Colon (tissue), 2 donors: ENCODE results near the gene RBM3.

Experiments used
- FAIRE-seq: peaks from 2 replicates; lab custom pipeline; 2012; peaks lifted over from hg19 to GRCh38; lab: Jason Lieb, UNC
- donor health status: control.
- donor health status: control.

The RBM3 gene

DNA sequence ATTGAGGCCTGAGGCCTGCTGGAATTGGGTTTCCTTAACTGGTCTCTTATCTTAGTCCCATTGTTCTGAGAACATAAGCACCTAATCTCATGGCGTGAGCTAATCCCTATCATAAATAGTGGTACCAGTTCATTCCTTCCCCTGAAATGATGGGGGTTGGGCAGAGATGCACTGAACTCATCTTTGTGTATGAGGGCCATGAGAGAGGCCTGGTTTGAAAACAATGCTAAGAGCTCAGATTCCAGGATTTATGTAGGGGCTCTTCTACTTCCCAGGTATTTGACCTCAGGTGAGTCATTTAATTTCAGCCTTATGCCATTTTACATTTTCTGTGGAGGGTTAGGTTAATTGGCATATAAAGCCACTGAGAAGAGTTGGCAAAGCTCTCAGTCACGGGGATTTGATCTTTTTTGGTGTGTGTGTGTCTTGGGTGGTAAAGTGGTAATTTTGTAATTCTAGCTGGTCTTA lies 4.4 kb downstream of the RBM3 start:
- no peak for FAIRE-seq

DNA sequence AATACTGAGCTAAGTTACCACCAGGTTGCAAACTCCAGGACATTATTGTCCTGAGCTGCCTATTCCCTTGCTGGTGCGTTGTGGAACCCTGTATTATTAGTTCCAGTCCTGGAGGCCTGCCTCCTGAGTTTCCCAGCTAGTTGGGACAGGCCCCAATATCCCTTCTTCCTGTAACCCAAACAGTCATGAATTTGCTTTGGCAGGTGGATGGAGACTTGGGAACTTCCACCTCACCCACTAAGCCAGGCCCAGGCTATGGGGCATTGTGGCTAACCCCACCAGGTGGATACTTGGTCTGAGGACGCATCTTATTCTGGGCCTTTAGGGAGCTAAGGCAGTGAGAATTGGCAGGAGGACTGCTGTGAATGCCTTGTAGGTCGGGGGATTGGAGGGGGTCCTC lies 5.0 kb downstream of the RBM3 start:
- FAIRE-seq, result no peak

DNA sequence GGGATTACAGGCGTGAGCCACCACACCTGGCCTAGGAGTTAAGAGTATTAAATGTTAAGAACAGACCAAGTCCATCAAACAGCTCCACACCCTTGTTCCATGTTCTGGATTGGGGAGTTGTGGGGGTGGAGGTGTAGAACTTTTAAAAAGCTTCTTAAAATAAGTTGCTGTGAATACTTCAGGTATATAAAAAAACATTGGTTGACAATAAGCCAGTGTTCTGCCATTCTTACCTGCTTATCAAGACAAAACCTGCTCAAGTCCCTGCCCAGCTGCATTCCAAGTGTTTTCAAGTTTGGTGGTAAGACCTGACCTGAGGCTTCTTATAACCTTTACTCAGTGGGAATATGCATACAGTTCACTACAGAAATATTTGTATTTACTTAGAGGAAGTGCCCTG lies 6.4 kb downstream of the RBM3 start:
- FAIRE-seq, result no peak

DNA sequence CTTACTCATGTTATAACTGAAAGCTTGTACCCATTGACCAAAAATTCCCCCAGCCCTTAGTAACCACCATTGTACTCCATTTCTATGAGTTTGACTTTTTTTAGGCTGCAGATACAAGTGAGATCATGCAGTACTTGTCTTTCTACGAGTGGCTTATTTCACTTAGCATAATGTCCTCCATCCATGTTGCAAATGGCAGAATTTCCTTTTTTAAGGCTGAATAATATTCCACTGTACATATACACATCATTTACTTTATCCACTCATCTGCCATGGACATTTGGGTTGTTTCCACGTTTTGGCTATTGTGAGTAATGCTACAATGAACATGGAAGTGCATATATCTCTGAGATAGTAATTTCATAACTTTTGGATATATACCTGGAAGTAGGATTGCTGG lies 10.4 kb downstream of the RBM3 start:
- FAIRE-seq, result no peak

DNA sequence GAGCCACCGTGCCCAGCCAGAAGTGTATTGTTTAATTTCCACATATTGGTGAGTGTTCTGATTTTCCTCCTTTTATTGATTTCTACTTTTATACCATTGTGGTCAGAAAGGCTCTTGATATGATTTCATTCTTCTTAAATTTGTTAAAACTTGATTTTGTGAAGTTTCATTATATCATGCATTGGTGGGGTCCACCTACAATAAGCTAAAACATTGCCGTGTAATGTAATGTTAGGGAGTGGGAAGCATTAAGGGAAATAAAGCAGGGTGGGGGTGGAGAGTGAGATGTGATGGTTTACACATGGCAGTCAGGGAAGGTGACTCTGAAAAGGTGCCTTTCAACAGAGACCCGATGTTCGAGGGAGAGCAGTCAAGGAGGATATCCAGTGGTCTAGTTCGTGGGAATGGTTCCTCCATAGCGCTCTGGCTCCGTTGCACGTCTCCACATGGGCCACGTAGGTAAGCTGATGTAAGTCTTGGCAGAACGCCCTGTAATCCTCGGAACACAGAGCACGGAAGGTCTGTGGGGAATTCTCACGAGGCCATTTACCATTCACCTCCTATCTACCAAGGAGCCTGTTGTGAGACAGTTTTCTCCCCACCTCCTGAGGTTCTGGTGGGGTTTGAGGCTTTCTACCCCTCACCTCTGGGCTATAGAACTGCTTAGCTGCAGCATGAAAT lies 15.3 kb downstream of the RBM3 start:
- no peak for FAIRE-seq

DNA sequence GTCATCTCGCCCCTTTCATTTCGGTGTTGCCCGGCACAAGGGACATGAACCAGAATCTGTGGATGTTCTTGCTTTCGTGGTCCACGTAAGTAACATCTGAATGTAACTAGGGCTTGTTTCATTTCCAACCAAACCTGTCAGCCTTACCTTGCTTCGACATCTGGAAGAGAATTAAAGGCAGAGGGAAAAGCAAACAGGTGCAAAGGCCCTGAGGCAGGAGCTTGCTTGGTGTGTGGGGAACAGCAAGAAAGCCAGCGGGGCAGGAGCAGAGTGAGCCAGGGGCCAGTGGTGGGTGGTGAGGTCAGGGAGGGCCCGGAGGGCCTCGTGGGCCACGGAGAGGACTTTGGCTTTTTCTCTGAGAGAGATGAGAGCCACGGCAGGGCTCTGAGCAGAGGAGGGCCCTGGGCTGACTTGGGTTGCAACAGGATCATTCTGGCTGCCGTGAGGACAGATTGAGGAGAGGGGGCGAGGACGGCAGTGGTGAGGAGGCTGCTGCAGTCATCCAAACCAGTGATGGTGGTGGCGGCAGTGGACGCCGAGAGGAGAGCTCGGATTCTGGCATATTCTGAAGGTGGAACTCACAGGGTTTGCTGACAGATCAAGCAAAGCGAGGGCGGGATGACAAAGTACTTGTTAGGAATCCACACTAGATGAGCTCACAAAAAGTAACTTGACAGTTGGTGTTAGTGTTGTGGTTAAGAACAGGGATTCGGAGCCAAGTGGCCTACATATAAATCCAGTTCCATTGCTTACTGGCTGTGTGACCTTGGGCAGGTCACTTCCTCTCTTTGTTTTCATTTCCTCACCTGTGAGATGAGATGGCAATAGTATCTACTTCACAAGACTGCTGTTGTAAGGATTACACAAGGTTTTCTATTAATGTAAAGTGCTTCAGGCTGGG lies 16.2 kb downstream of the RBM3 start:
- no peak for FAIRE-seq

DNA sequence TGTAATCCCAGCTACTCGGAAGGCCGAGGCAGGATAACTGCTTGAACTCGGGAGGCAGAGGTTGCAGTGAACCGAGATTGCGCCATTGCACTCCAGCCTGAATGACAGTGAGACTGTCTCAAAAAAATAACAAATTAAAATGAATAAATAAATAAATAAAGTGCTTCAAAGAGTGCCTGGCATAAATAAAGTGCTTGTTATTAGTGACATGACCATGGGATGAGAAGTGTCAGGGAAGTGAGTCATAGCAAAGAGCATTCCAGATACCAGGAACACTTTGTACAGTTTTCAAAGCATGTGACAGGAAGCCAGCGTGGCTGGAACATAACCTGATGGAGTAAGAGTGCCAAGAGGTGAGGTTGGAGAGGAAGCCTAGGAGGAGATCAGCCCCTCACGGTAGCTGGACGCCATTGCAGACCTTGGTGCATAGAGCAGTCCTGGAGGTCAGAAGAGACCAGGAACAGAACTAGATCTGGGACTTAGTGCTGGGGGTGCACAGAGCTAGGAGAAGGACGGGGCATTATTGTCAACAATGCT lies 17.0 kb downstream of the RBM3 start:
- FAIRE-seq, result no peak

DNA sequence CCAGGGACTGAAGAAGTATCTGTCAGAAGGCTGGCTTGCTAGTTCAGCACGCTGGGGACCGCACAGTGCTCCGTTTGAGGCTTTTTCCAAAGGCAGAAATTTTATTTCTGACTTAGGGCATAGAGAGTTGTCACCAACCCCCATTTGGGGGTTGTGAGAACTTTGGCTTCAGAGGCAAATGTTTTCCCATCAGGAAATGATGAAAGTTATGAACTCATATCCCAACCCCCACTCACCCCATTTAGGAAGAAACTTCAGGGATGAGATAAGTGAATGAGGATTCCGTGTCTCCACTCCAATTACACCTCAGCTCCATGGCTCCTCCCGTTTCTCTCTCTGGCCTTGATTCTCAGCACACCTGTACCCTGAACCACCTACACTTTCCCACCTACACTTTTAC lies 18.7 kb downstream of the RBM3 start:
- FAIRE-seq, result no peak

DNA sequence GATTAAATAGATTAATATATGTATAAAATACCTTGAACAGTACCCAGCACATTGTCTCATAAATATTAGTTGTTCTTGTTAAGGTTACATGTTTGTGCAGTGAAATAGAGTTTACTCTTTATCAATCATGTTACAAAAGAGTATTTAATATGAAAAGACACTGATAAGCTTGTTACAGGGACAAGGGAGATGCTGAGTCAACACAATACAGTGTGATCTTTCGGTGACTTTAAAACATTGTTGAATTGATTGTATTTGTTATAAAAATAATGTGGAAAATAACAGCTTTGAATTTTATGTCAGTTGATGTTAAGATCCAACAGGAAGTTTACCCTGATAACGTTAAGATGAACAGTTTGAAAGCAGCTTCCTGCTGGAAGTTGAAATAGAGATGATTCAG lies 21.6 kb downstream of the RBM3 start:
- FAIRE-seq, result no peak

DNA sequence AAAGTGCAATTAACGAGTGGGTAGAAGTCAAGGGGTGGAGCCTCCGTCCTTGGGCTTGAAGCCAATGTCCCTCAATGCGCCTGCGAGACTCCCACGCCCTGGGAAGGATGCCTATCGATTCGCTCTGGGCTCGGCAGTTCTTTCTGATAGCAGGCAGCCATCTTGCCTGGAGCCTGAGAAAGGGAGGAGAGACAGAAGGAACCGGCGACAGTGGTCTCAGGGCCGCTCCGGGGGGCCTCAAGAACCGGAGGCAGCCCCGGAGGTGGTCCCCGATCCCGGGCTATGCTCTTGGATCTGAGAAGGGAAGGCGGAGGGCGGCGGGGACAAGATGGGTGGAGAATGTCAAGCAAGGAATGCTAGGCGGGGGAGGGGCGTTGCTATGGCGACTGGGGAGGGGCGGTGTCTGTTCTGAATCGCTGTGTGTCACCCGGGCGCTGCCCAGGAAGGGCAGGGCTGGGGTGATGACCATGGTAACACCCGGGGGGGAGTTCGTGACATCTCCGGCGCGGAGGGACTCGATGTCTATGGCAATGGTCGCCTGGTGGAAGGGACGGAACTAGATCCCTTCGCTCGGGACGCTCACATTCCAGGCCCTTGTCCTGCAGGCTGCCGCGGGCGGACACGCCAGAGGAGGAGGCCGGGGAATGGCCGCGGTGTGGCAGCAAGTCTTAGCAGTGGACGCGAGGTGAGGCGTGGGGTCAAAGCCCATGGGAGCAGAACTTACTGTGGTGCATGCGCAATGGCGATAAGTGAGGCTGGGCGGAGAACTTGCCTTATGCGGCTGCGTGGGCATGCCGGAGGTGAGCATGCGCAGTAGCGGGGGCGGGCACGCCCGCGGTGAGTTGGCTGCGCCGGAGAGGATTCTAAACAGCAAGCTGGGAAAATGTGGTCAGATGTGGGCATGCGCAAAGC lies 23.3 kb downstream of the RBM3 start, which contains the start of gene WDR13:
Gene WDR13, plus strand, starts transcription at position 140 of the 912 bp plus-strand sequence. Its CDS starts 505 bp downstream, at position 645.
- peak; percentile 75 for FAIRE-seq

DNA sequence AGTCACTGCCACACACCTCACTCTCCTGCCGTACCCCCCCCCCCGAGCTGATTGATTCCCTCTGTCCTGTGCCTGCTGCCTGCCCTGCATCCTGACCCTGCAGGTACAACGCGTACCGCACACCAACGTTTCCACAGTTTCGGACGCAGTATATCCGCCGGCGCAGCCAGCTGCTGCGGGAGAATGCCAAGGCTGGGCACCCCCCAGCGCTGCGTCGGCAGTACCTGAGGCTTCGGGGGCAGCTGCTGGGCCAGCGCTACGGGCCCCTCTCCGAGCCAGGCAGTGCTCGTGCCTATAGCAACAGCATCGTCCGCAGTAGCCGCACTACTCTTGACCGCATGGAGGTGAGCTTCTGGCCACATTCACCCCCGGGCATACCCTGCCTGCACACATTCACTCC lies 24.3 kb downstream of the RBM3 start:
- no peak for FAIRE-seq

DNA sequence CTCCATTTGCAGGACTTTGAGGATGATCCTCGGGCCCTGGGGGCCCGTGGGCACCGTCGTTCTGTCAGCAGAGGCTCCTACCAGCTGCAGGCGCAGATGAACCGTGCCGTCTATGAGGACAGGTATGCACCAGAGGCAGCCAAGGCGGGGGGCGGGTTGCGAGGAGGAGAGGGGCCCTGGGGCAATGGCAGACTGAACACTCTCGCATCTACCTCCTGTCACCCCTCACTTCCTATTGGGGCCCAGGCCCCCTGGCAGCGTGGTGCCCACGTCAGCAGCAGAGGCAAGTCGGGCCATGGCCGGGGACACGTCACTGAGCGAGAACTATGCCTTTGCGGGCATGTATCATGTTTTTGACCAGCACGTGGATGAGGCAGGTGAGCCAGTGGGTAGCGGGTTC lies 25.1 kb downstream of the RBM3 start:
- no peak for FAIRE-seq

DNA sequence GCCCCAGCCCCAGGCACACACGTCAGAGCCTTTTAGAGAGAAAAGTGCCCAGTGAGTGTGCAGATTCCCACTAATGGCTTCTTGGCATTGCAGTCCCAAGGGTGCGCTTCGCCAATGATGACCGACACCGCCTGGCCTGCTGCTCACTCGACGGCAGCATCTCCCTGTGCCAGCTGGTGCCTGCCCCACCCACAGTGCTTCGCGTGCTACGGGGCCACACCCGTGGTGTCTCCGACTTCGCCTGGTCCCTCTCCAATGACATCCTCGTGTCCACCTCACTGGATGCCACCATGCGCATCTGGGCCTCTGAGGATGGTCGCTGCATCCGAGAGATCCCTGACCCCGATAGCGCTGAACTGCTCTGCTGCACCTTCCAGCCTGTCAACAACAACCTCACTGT lies 25.9 kb downstream of the RBM3 start:
- no peak for FAIRE-seq

DNA sequence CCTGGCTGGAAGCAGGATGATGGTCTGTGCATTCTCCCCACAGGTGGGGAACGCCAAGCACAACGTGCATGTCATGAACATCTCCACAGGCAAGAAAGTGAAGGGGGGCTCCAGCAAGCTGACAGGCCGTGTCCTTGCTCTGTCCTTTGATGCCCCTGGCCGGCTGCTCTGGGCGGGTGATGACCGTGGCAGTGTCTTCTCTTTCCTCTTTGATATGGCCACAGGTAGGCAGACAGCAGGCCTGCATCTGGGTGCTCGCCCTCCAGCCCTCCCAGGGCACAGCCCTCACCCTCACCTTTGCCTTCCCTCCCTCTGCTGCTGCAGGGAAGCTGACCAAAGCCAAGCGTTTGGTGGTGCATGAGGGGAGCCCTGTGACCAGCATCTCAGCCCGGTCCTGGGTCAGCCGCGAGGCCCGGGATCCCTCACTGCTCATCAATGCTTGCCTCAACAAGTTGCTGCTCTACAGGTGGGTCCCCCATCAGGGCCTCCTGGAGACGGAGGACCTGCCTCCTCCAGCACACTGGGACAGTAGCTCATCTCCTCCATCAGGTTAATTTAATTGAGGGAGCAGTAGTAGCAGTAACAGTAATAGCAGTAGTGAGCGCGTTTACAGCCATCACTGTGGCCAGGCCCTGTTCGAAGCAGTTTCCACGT lies 27.6 kb downstream of the RBM3 start:
- no peak for FAIRE-seq

DNA sequence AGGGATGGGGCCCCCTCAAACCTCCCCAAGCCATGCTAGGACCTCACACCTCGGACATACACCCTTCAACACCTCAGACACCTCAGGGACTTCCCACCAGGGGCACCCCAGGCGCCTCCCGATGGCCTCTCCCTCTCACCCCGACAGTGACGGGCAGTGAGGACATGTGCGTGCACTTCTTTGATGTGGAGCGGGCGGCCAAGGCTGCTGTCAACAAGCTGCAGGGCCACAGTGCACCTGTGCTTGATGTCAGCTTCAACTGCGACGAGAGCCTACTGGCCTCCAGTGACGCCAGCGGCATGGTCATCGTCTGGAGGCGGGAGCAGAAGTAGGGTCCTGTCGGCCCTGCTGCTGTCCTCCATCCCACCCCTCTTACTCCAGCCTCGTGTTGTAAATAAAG lies 30.4 kb downstream of the RBM3 start:
- FAIRE-seq, result no peak

DNA sequence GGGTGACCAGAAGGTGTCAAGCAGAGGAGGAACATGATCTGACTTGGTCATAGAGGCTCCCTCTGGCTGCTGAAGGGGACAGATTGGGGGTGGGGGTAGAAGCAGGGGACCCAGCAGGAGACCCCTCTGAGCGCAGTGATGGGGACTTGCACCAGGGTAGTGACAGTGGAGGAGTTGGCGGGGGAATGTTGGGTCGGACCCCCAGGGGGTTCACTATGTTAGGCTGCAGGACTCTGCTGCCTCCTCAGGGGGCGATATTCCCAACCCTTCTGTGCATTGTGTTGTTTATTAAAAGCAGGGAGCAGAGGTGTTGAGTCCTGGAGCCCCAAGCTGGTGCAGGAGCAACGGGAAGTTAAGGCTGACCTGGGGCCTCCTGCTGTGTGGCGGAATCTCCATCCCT lies 31.8 kb downstream of the RBM3 start:
- no peak for FAIRE-seq

DNA sequence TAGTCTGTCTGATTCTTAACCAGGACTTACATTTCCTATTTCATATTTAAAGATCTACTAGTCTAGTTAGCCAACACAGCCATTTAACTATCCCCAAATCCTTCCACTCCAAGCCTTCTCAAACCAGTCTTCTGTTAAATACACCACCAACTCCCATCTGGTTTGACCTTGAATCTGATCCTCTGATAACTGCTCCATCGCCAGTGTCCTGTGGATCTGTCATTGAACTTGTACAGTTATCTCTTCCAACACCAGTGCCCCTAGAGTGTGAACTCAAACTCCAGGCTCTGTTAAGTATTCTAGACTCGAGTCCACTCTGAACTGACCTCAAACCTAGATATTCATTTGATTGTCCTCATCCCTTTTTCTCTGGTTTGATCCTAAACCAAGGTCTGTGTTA lies 37.4 kb downstream of the RBM3 start:
- FAIRE-seq, result no peak

DNA sequence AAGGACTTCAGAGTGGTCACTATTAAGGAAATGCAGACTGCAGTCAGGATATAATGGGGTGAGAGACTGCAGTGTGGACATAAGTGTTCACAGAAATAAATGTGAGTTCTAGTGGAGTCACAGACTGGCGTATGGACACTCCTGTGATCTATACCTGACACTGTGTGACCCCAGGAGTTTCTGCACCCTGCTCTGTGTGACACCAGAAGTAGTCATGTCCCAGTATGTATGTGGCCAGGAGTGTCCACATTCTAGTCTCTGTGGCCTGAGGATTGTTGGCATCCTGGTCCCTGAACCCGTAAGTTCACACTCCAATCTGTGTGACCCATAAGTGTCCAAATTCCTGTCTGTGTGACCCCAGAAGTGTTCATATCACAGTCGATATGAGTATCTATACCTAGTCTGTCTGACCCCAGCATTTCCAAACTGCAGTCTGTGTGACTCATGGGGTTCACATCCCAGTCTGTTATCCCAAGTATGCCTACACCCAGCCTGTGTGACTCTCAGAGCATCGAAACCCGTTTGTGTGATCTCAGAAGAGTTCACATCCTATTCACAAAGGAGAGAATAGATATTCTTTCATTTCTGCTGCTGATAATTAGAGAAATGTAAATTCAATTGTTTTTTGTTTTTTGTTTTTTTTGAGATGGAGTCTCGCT lies 39.3 kb downstream of the RBM3 start:
- no peak for FAIRE-seq

DNA sequence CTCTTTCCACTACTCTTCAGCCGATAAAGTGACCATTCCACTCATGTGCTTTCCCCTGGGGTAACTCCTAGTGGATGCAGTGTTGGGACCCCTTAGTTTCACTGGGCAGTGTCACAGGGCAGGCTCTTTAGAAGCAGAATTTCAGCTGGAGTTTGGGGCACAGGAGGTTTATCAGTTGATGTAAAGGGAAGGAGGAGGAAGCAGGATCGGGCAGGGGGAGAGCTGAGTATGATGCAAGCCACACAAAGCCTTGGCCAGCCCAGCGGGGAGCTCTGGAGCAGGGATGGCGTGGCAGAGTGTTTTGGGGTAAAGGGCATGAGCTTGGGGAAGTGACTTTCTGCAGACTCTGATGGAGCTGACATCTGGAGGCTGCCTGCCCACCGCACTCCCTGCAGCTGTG lies 42.3 kb downstream of the RBM3 start:
- no peak for FAIRE-seq

DNA sequence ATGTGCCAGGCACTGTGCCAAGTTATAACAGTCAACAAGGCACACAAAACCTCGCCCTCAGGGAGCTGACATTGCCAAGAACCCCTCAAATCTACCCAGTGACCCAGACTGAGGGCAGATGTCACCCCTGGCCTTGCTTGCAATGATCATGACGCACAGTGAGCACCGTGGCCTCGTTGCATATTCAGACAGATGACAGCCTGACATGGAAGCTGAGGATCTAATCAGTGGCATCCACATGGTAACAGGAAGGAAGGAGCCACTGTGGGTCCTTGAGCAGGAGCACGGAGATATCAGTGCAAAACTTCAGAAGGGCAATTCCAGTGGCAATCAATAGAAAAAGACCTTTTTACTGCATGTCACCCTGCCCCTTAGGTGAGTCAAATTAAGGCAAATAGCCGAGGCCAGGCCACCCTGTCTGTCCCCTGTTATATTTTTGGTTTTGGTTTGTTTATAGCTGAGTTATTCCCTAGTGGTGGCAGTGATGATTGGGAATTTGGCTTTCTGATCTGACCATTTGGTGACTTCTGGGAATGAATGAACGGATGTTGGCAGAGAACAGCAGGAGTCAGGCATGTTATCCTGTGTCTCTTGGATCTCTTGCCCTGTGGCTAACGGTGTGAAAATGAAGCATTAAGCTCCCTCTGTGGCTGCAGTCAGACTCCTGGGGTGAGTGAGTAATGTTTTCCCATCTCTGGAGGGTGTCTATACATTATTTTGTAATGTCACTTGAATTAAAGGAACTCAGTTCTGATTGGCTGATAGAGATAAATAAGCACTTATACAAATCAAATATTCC lies 43.5 kb downstream of the RBM3 start:
- FAIRE-seq, result no peak
